GM18907 (cell line): Measurements from ENCODE around the gene GIPC2.
A peak's percentile ranks its signal among the peaks of the same experiment; 100 is the strongest.

Experiments
- ATAC-seq: cut with Tn5 transposase; IDR thresholded peaks from one replicate; pipeline ENCODE4 v1.9.1; 2021; ENCODE audit warnings: mild to moderate bottlenecking, moderate library complexity; ENCODE audit not compliant: unreplicated experiment

Gene GIPC2

GRCh38 chr1:78136680-78137079 lies 90.9 kb downstream of the GIPC2 start:
- no peak for ATAC-seq

- peak; percentile 34 for ATAC-seq
Measured at GRCh38 chr1:78141531-78142231, 95.9 kb downstream of the GIPC2 start.

GRCh38 chr1:78142736-78143135 lies 97.0 kb downstream of the GIPC2 start:
- ATAC-seq, result no peak

- ATAC-seq, result peak; percentile 89
Measured at GRCh38 chr1:78143152-78143551, 97.4 kb downstream of the GIPC2 start.

GRCh38 chr1:78143673-78144072 lies 97.9 kb downstream of the GIPC2 start:
- ATAC-seq, result peak; percentile 20

- peak; percentile 81 for ATAC-seq
Measured at GRCh38 chr1:78145105-78145580, 99.4 kb downstream of the GIPC2 start.

GRCh38 chr1:78146205-78146771 lies 100.5 kb downstream of the GIPC2 start:
- no peak for ATAC-seq

- no peak for ATAC-seq
Measured at GRCh38 chr1:78147031-78147430, 101.3 kb downstream of the GIPC2 start.

- no peak for ATAC-seq
Measured at GRCh38 chr1:78153092-78153736, 107.4 kb downstream of the GIPC2 start.

- ATAC-seq, result no peak
Measured at GRCh38 chr1:78155121-78155520, 109.4 kb downstream of the GIPC2 start.

GRCh38 chr1:78156805-78157521 lies 111.2 kb downstream of the GIPC2 start:
- ATAC-seq, result no peak

- ATAC-seq, result no peak
Measured at GRCh38 chr1:78165816-78166215, 120.0 kb downstream of the GIPC2 start.

GRCh38 chr1:78168306-78168705 lies 122.5 kb downstream of the GIPC2 start:
- ATAC-seq, result no peak

GRCh38 chr1:78170859-78171258 lies 125.1 kb downstream of the GIPC2 start:
- ATAC-seq, result no peak

GRCh38 chr1:78171736-78172590 lies 126.2 kb downstream of the GIPC2 start:
- ATAC-seq, result no peak

GRCh38 chr1:78176448-78176847 lies 130.7 kb downstream of the GIPC2 start:
- ATAC-seq, result no peak

GRCh38 chr1:78177708-78178270 lies 132.0 kb downstream of the GIPC2 start:
- no peak for ATAC-seq

- ATAC-seq, result no peak
Measured at GRCh38 chr1:78178816-78179215, 133.1 kb downstream of the GIPC2 start.

- ATAC-seq, result peak; percentile 83
Measured at GRCh38 chr1:78184460-78185072, 138.8 kb downstream of the GIPC2 start.
